GM12874 (cell line): ENCODE measurements around the gene HNRNPA2B1.

Experiments
- CTCF ChIP-seq: IDR thresholded peaks from 2 replicates; pipeline ENCODE4 v1.5.1; 2011; ENCODE audit warnings: low read depth, mild to moderate bottlenecking, control low read depth, low read length, moderate library complexity; ENCODE audit not compliant: insufficient read depth

Gene HNRNPA2B1

GRCh38 chr7:26200444-26201246, at the start of gene HNRNPA2B1:
Gene HNRNPA2B1 (minus strand): TSS chr7:26200746. CDS start chr7:26200577, 169 bp downstream.
- TF ChIP-seq CTCF = no peak

GRCh38 chr7:26250239-26250638, 49.7 kb upstream of the HNRNPA2B1 start:
- no peak for TF ChIP-seq CTCF

GRCh38 chr7:26245150-26245549, 44.6 kb upstream of the HNRNPA2B1 start:
- TF ChIP-seq CTCF = no peak

GRCh38 chr7:26238032-26238431, 37.5 kb upstream of the HNRNPA2B1 start:
- TF ChIP-seq CTCF = no peak

- TF ChIP-seq CTCF = no peak
Measured at GRCh38 chr7:26237035-26237807, 36.7 kb upstream of the HNRNPA2B1 start.

- TF ChIP-seq CTCF = no peak
Measured at GRCh38 chr7:26233902-26234511, 33.5 kb upstream of the HNRNPA2B1 start.

GRCh38 chr7:26227987-26228386, 27.4 kb upstream of the HNRNPA2B1 start:
- no peak for TF ChIP-seq CTCF
